Left colon (tissue), 2 donors: ENCODE data around the gene CAPN5. TPM values are rescaled to one million over a fixed set of nuclear protein-coding genes. Genes with fewer than 3 reads are reported as not detected.
"Not testable (repeated sequence)": the region's sequence is repeated elsewhere in the genome, so short reads cannot be mapped to it uniquely, and the experiment has no call there.

Experiments
- ATAC-seq: fragments of 200-7000 bp; cut with Tn5 transposase; one replicate; pipeline ENCODE4 v1.9.1; 2020; ENCODE audit warnings: mild to moderate bottlenecking, moderate library complexity
- DNase-seq, 2 donors: peaks; one replicate each; pipeline ENCODE4 v3.0.0-alpha.2; 2020
- intact Hi-C, 2 donors: fragments of 100-400 bp; cut with DNase I in 1 of 2; cut with micrococcal nuclease in 1 of 2; formaldehyde crosslinking; loops; one replicate each; pipeline versions ENCODE4 v1.11.2 to v1.14.0; 2022; cut with DNase I, micrococcal nuclease
- long read RNA-seq: library from polyadenylated mRNA; unstranded; transcript quantifications from one replicate; pipeline ENCODE4 v2.0.0, GENCODE V29; 2021
- total RNA-seq, 2 donors: library from RNA; stranded (reverse); fragmentation: NEBNext Ultra II Directional; extraction: Animal tissue kit (Norgen Biotek cat#: 25700); gene quantifications; one replicate each; pipeline ENCODE4 v1.2.1, GENCODE V29; 2021
- donor health status: DM: no; HTN: no; CAD: no.
- donor health status: DM: yes; HTN: yes; CAD: no.

The CAPN5 gene
- total RNA-seq, result 100 to 1,000 TPM; 219 to 339 TPM
- long read RNA-seq, full-length matches to known transcripts, result 31 of 436 reads
- long read RNA-seq, partial matches to known transcripts, result 395 of 436 reads
- long read RNA-seq, other reads (novel, unspliced or antisense), result 10 of 436 reads

- DNase-seq (peak; percentile 90 to 95), ATAC-seq (peak; percentile 85)
- intact Hi-C loops, result no loop called here
Observed at GRCh38 chr11:77066229-77067042, at the start of gene CAPN5. TSS of gene CAPN5 (plus strand) at chr11:77066971. CDS start at chr11:77084887, 17,916 bp downstream.

GRCh38 chr11:77018396-77018924 is 48.3 kb upstream of the CAPN5 start:
- DNase-seq, intact Hi-C loops, ATAC-seq: not testable (repeated sequence)

- ATAC-seq, result peak; percentile 92
- no peak for DNase-seq
- intact Hi-C loops, result no loop called here
Observed at GRCh38 chr11:77019976-77020595, 46.7 kb upstream of the CAPN5 start.

GRCh38 chr11:77020734-77021133 is 46.0 kb upstream of the CAPN5 start:
- DNase-seq (no peak), ATAC-seq (peak; percentile 47)
- intact Hi-C loops, result no loop called here

GRCh38 chr11:77024745-77025144 is 42.0 kb upstream of the CAPN5 start:
- intact Hi-C loops, result no loop called here
- DNase-seq, result no peak
- no peak for ATAC-seq

- no peak for DNase-seq
- no peak for ATAC-seq
- intact Hi-C loops, result no loop called here
Observed at GRCh38 chr11:77026221-77026620, 40.5 kb upstream of the CAPN5 start.

- DNase-seq, result no peak
- intact Hi-C loops, result no loop called here
- no peak for ATAC-seq
Observed at GRCh38 chr11:77026743-77027142, 40.0 kb upstream of the CAPN5 start.

GRCh38 chr11:77027275-77027674 is 39.5 kb upstream of the CAPN5 start:
- ATAC-seq (peak; percentile 64), DNase-seq (no peak)
- intact Hi-C loops, result no loop called here

GRCh38 chr11:77029829-77030228 is 36.9 kb upstream of the CAPN5 start:
- intact Hi-C loops, result no loop called here
- ATAC-seq (peak; percentile 80), DNase-seq (peak; percentile 49 to 79)

GRCh38 chr11:77030834-77031414 is 35.8 kb upstream of the CAPN5 start:
- DNase-seq (no peak), ATAC-seq (no peak)
- intact Hi-C loops, result no loop called here

GRCh38 chr11:77031599-77031998 is 35.2 kb upstream of the CAPN5 start:
- no peak for DNase-seq
- intact Hi-C loops, result no loop called here
- no peak for ATAC-seq

GRCh38 chr11:77035039-77035438 is 31.7 kb upstream of the CAPN5 start:
- DNase-seq (no peak), ATAC-seq (peak; percentile 73)
- intact Hi-C loops, result no loop called here

- intact Hi-C loops, result no loop called here
- ATAC-seq, result peak; percentile 75
- DNase-seq, result peak; percentile 70 to 75
Observed at GRCh38 chr11:77035580-77035979, 31.2 kb upstream of the CAPN5 start.

- ATAC-seq (peak; percentile 5), DNase-seq (no peak)
- intact Hi-C loops, result no loop called here
Observed at GRCh38 chr11:77036398-77036797, 30.4 kb upstream of the CAPN5 start.

GRCh38 chr11:77037057-77037456 is 29.7 kb upstream of the CAPN5 start:
- ATAC-seq (no peak), DNase-seq (no peak)
- intact Hi-C loops, result no loop called here

GRCh38 chr11:77038029-77038824 is 28.5 kb upstream of the CAPN5 start:
- intact Hi-C loops, result no loop called here
- ATAC-seq (no peak), DNase-seq (no peak)

- ATAC-seq (no peak), DNase-seq (no peak)
- intact Hi-C loops, result no loop called here
Observed at GRCh38 chr11:77038825-77039326, 27.9 kb upstream of the CAPN5 start.
